Measurements from ENCODE around the gene AKR1C4. TPM values are rescaled to one million over a fixed set of nuclear protein-coding genes. Genes with fewer than 3 reads are reported as not detected.

Gene AKR1C4
- total and polyA plus RNA-seq, 2 experiments from 2014 or later = 0.40 to 1.7 TPM

- H3K4me2 ChIP-seq = no peak overlapping the region
- no peaks in the 10 kb centered on the region for H4K20me1 ChIP-seq (ENCODE audit: insufficient read depth, poor library complexity, severe bottlenecking)
- H2AFZ ChIP-seq = no peak overlapping the region
- no peaks in the 10 kb centered on the region for H3K9me3 ChIP-seq (ENCODE audit: low read depth)
- no peaks in the 10 kb centered on the region for H3K27me3 ChIP-seq
- 94% methylated on average over 1 of the region's 1 CpG for WGBS (ENCODE audit: low lambda C conversion rate, missing lambda C conversion rate)
- H3K9me2 ChIP-seq (replicated peaks; ENCODE audit: insufficient read depth) = no peaks in the 10 kb centered on the region
- TF ChIP-seq CTCF (IDR thresholded peaks at IDR 0.05; ENCODE audit: poor library complexity) = no peak
- no peak for TF ChIP-seq EZH2phosphoT487 (IDR thresholded peaks at IDR 0.05; ENCODE audit: low read depth, severe bottlenecking, unreplicated experiment)
- no peak for TF ChIP-seq EZH2 (IDR thresholded peaks at IDR 0.05; ENCODE audit: borderline replicate concordance)
- H3K4me1 ChIP-seq (ENCODE audit: insufficient read depth) = no peaks in the 10 kb centered on the region
- H3K79me2 ChIP-seq = no peaks in the 10 kb centered on the region
- H3K27ac ChIP-seq = no peak overlapping the region
- DNase-seq (ENCODE audit: low spot score) = no peak
- H3K4me3 ChIP-seq = no peak overlapping the region
- H3K36me3 ChIP-seq (replicated peaks; ENCODE audit: insufficient read depth, low read depth) = no peaks in the 10 kb centered on the region
These were observed 45.9 kb downstream of the AKR1C4 start for GRCh38 chr10:5242585-5242984.

- no peak overlapping the region for H3K4me3 ChIP-seq
- H3K27ac ChIP-seq = no peak overlapping the region
- no peaks in the 10 kb centered on the region for H3K79me2 ChIP-seq
- H4K20me1 ChIP-seq (ENCODE audit: insufficient read depth, poor library complexity, severe bottlenecking) = no peaks in the 10 kb centered on the region
- no peaks in the 10 kb centered on the region for H3K36me3 ChIP-seq (replicated peaks; ENCODE audit: insufficient read depth, low read depth)
- H3K9me2 ChIP-seq (replicated peaks; ENCODE audit: insufficient read depth) = no peaks in the 10 kb centered on the region
- no peaks in the 10 kb centered on the region for H3K27me3 ChIP-seq
- TF ChIP-seq EZH2 (IDR thresholded peaks at IDR 0.05; ENCODE audit: borderline replicate concordance) (no peak), CTCF (IDR thresholded peaks at IDR 0.05; ENCODE audit: poor library complexity) (no peak), EZH2phosphoT487 (IDR thresholded peaks at IDR 0.05; ENCODE audit: low read depth, severe bottlenecking, unreplicated experiment) (no peak)
- no peak overlapping the region for H2AFZ ChIP-seq
- H3K4me1 ChIP-seq (ENCODE audit: insufficient read depth) = no peaks in the 10 kb centered on the region
- no peaks in the 10 kb centered on the region for H3K9me3 ChIP-seq (ENCODE audit: low read depth)
- H3K4me2 ChIP-seq = no peak overlapping the region
- no peak for DNase-seq (ENCODE audit: low spot score)
- 66% methylated on average over 1 of the region's 1 CpG for WGBS (ENCODE audit: low lambda C conversion rate, missing lambda C conversion rate)
These were observed 46.9 kb downstream of the AKR1C4 start for GRCh38 chr10:5243521-5243987.

- WGBS (ENCODE audit: low lambda C conversion rate, missing lambda C conversion rate) = 67% methylated on average over 8 of the region's 8 CpGs
These were observed 55.8 kb downstream of the AKR1C4 start for GRCh38 chr10:5252177-5253037.

More at GRCh38 chr10:5252177-5253037, 55.8 kb downstream of the AKR1C4 start:
- Histone ChIP-seq H3K79me2 (no peaks in the 10 kb centered on the region), H3K36me3 (replicated peaks; ENCODE audit: insufficient read depth, low read depth) (no peaks in the 10 kb centered on the region), H2AFZ (no peak overlapping the region), H3K4me3 (no peak overlapping the region), H3K27ac (no peak overlapping the region), H3K4me2 (no peak overlapping the region), H3K27me3 (no peaks in the 10 kb centered on the region), H3K9me3 (ENCODE audit: low read depth) (no peaks in the 10 kb centered on the region), H4K20me1 (ENCODE audit: insufficient read depth, poor library complexity, severe bottlenecking) (no peaks in the 10 kb centered on the region), H3K4me1 (ENCODE audit: insufficient read depth) (no peaks in the 10 kb centered on the region), H3K9me2 (replicated peaks; ENCODE audit: insufficient read depth) (no peaks in the 10 kb centered on the region)
- no peak for DNase-seq (ENCODE audit: low spot score)
- TF ChIP-seq EZH2phosphoT487 (IDR thresholded peaks at IDR 0.05; ENCODE audit: low read depth, severe bottlenecking, unreplicated experiment) = no peak
- TF ChIP-seq EZH2 (IDR thresholded peaks at IDR 0.05; ENCODE audit: borderline replicate concordance) = no peak
- TF ChIP-seq CTCF (IDR thresholded peaks at IDR 0.05; ENCODE audit: poor library complexity) = no peak

Measured in hepatocyte (in vitro differentiated cells).